NT2/D1 (cell line): ENCODE results near the gene LRRC41.
"Not testable (repeated sequence)": the region's sequence is repeated elsewhere in the genome, so short reads cannot be mapped to it uniquely, and the experiment has no call there.

Experiments used
- DNase-seq: peaks from one replicate; pipeline ENCODE4 v3.0.0-alpha.2; 2011; ENCODE audit warnings: low read depth, low spot score
- H3K27me3 ChIP-seq: 2 replicates; pipeline ENCODE4 v1.6.0; 2011; ENCODE audit warnings: mild to moderate bottlenecking; ENCODE audit not compliant: insufficient read length, insufficient read depth
- H3K36me3 ChIP-seq: 2 replicates; pipeline ENCODE4 v1.6.1; 2011; ENCODE audit warnings: mild to moderate bottlenecking, low read length, mixed read lengths; ENCODE audit not compliant: insufficient read depth, insufficient read length
- H3K4me1 ChIP-seq: 2 replicates; pipeline ENCODE4 v1.5.1; 2011; ENCODE audit not compliant: insufficient read depth, insufficient read length
- H3K4me3 ChIP-seq: 2 replicates; pipeline ENCODE4 v1.5.1; 2011; ENCODE audit warnings: low read depth; ENCODE audit not compliant: insufficient read length
- H3K9ac ChIP-seq: 2 replicates; pipeline ENCODE4 v1.6.0; 2011; ENCODE audit warnings: low read depth; ENCODE audit not compliant: insufficient read length
- H3K9me3 ChIP-seq: 2 replicates; pipeline ENCODE4 v1.5.1; 2011; ENCODE audit warnings: mild to moderate bottlenecking, low read length; ENCODE audit not compliant: insufficient read depth
- SUZ12 ChIP-seq: IDR thresholded peaks from 2 replicates; pipeline ENCODE4 v1.6.1; 2011; ENCODE audit not compliant: insufficient read length, insufficient read depth; ENCODE audit errors: extremely low read depth
- YY1 ChIP-seq: IDR thresholded peaks from 2 replicates; pipeline ENCODE4 v1.6.1; 2011; ENCODE audit not compliant: insufficient read length, insufficient read depth
- ZNF274 ChIP-seq: IDR thresholded peaks from 2 replicates; pipeline ENCODE4 v1.6.1; 2011; ENCODE audit warnings: mild to moderate bottlenecking, low read depth, low read length

The LRRC41 gene

GRCh38 chr1:46244656-46245371 is 58.6 kb downstream of the LRRC41 start:
- Histone ChIP-seq H3K9me3 (peaks cover under 1% of the 10 kb centered on the region; the same call in 1 of the 2 replicates), H3K9ac (no peak overlapping the region), H3K4me3 (no peak overlapping the region), H3K36me3 (peaks cover 15% of the 10 kb centered on the region), H3K27me3 (no peaks in the 10 kb centered on the region), H3K4me1 (peaks cover 11% of the 10 kb centered on the region)
- no peak for DNase-seq
- TF ChIP-seq SUZ12 (no peak), ZNF274 (no peak), YY1 (no peak)

GRCh38 chr1:46243831-46244230 is 59.6 kb downstream of the LRRC41 start:
- not testable (repeated sequence) for H3K4me1 ChIP-seq, H3K27me3 ChIP-seq, H3K36me3 ChIP-seq, H3K4me3 ChIP-seq, H3K9ac ChIP-seq, DNase-seq
- peaks cover 11% of the 10 kb centered on the region for H3K9me3 ChIP-seq

- no peak for TF ChIP-seq YY1
- TF ChIP-seq ZNF274: no peak
- no peak for TF ChIP-seq SUZ12
- peaks cover 3% of the 10 kb centered on the region for H3K4me1 ChIP-seq
- DNase-seq: no peak
Measured at GRCh38 chr1:46242918-46243317, 60.5 kb downstream of the LRRC41 start.

GRCh38 chr1:46241733-46242132 is 61.7 kb downstream of the LRRC41 start:
- H3K4me1 ChIP-seq, H3K9ac ChIP-seq, H3K4me3 ChIP-seq, H3K27me3 ChIP-seq, H3K36me3 ChIP-seq, DNase-seq: not testable (repeated sequence)
- peaks cover 28% of the 10 kb centered on the region for H3K9me3 ChIP-seq

More at GRCh38 chr1:46242918-46243317, 60.5 kb downstream of the LRRC41 start:
- H3K27me3 ChIP-seq: no peaks in the 10 kb centered on the region
- no peaks in the 10 kb centered on the region for H3K36me3 ChIP-seq
- H3K9me3 ChIP-seq: peaks cover 19% of the 10 kb centered on the region
- no peak overlapping the region for H3K4me3 ChIP-seq
- no peak overlapping the region for H3K9ac ChIP-seq

- H3K27me3 ChIP-seq, H3K4me1 ChIP-seq, H3K4me3 ChIP-seq, H3K36me3 ChIP-seq, DNase-seq, H3K9ac ChIP-seq: not testable (repeated sequence)
- peaks cover 34% of the 10 kb centered on the region for H3K9me3 ChIP-seq
Measured at GRCh38 chr1:46238865-46239264, 64.6 kb downstream of the LRRC41 start.

- Histone ChIP-seq H3K4me3 (no peak overlapping the region), H3K9ac (no peak overlapping the region), H3K4me1 (no peaks in the 10 kb centered on the region), H3K9me3 (peaks cover 34% of the 10 kb centered on the region), H3K27me3 (no peaks in the 10 kb centered on the region), H3K36me3 (no peaks in the 10 kb centered on the region)
- TF ChIP-seq ZNF274 (no peak), YY1 (no peak), SUZ12 (no peak)
- DNase-seq: no peak
Measured at GRCh38 chr1:46236882-46237281, 66.5 kb downstream of the LRRC41 start.

GRCh38 chr1:46231231-46231630 is 72.2 kb downstream of the LRRC41 start:
- H3K4me1 ChIP-seq, H3K4me3 ChIP-seq, H3K27me3 ChIP-seq, H3K9ac ChIP-seq, H3K36me3 ChIP-seq, H3K9me3 ChIP-seq, DNase-seq: not testable (repeated sequence)
